LoVo (cell line): ENCODE results near the gene PLSCR4.

Experiments used
- DNase-seq: peaks from one replicate; pipeline ENCODE4 v3.0.0-alpha.2; 2016; ENCODE audit warnings: low spot score

Gene PLSCR4

GRCh38 chr3:146189519-146190173, 61.3 kb downstream of the PLSCR4 start:
- peak; percentile 54 for DNase-seq

- DNase-seq: peak; percentile 4
These were observed 63.5 kb downstream of the PLSCR4 start for GRCh38 chr3:146187334-146187950.

GRCh38 chr3:146184241-146185015, 66.5 kb downstream of the PLSCR4 start:
- DNase-seq: peak; percentile 43

- DNase-seq: no peak
These were observed 69.7 kb downstream of the PLSCR4 start for GRCh38 chr3:146181216-146181615.

- DNase-seq: no peak
These were observed 70.5 kb downstream of the PLSCR4 start for GRCh38 chr3:146180376-146180775.

GRCh38 chr3:146178006-146178689, 72.8 kb downstream of the PLSCR4 start:
- DNase-seq: no peak

- DNase-seq: no peak
These were observed 73.4 kb downstream of the PLSCR4 start for GRCh38 chr3:146177519-146177918.

GRCh38 chr3:146177072-146177471, 73.8 kb downstream of the PLSCR4 start:
- DNase-seq: no peak

GRCh38 chr3:146172586-146172985, 78.3 kb downstream of the PLSCR4 start:
- DNase-seq: no peak

GRCh38 chr3:146170591-146170990, 80.3 kb downstream of the PLSCR4 start:
- DNase-seq: no peak

- DNase-seq: no peak
These were observed 81.0 kb downstream of the PLSCR4 start for GRCh38 chr3:146169891-146170290.

GRCh38 chr3:146166826-146167225, 84.1 kb downstream of the PLSCR4 start:
- DNase-seq: no peak

- no peak for DNase-seq
These were observed 84.5 kb downstream of the PLSCR4 start for GRCh38 chr3:146166415-146166821.

- DNase-seq: no peak
These were observed 85.0 kb downstream of the PLSCR4 start for GRCh38 chr3:146165877-146166276.

- no peak for DNase-seq
These were observed 85.7 kb downstream of the PLSCR4 start for GRCh38 chr3:146164971-146165769.

GRCh38 chr3:146164506-146164905, 86.4 kb downstream of the PLSCR4 start:
- no peak for DNase-seq

GRCh38 chr3:146164071-146164470, 86.8 kb downstream of the PLSCR4 start:
- no peak for DNase-seq

GRCh38 chr3:146163584-146163983, 87.3 kb downstream of the PLSCR4 start:
- no peak for DNase-seq

GRCh38 chr3:146162561-146162960, 88.3 kb downstream of the PLSCR4 start:
- no peak for DNase-seq

GRCh38 chr3:146161663-146162002, 89.3 kb downstream of the PLSCR4 start:
- DNase-seq: no peak

GRCh38 chr3:146160964-146161662, 89.8 kb downstream of the PLSCR4 start, which contains the start of gene PLOD2:
PLOD2 (minus strand) TSS chr3:146161184; CDS start chr3:146160989, 195 bp downstream.
- DNase-seq: peak; percentile 65
